Measurements from ENCODE around the gene DAGLA.
A peak's percentile ranks its signal among the peaks of the same experiment; 100 is the strongest.

DAGLA gene

DNA sequence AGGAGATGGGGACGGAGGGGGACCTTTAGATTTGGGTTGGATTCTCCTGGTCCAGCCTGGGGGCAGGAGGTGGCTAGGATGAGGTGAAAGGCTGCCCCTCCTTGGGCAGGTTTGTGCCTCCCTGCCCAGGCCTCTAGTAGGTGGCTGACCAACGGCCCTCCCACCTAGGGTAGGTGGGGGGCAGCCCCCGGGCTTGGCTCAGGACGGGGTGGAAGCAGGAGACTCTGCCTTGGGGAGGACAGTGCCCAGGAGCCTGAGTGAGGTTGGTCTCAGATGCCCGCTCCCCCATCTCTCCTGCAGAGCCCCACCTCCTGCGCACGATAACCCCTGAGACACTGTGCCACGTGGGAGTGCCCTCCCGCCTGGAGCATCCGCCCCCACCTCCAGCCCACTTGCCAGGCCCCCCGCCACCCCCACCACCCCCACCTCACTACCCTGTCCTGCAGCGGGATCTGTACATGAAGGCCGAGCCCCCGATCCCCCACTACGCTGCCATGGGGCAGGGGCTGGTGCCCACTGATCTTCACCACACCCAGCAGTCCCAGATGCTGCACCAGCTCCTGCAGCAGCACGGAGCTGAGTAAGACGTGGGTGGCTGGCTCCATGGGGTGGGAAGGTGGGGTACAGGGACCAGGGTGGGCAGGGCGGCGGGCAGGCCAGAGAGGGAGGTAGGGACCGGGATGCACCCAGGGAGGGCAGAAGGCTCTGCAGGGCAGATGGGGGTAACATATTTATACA, 89.9 kb downstream of the DAGLA start:
- no peak for DNase-seq

- no peak for DNase-seq
These were observed 91.2 kb downstream of the DAGLA start for GRCh38 chr11:61771195-61771894.

- DNase-seq = no peak
These were observed 91.8 kb downstream of the DAGLA start for GRCh38 chr11:61771985-61772455.

DNA sequence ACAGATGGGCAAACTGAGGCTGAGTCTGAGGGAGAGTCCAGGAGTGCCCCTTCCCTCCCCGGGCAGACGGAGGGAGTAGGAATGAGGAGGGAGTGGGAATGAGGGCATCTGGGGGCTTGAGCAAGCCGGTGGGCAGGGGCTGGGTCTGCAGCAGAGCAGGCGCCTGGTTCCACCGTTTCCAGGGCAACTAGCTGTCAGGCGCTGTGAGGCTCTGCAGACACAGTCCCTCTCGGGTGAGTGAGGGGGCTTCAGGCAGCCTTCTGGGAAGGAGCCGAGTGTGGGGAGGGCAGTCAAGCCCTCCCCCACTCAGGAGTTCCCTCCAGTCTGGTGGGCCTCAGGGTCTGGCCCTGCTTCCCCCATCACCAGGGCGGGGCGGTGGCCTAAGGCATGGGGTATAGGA, 93.2 kb downstream of the DAGLA start:
- no peak for DNase-seq

DNA sequence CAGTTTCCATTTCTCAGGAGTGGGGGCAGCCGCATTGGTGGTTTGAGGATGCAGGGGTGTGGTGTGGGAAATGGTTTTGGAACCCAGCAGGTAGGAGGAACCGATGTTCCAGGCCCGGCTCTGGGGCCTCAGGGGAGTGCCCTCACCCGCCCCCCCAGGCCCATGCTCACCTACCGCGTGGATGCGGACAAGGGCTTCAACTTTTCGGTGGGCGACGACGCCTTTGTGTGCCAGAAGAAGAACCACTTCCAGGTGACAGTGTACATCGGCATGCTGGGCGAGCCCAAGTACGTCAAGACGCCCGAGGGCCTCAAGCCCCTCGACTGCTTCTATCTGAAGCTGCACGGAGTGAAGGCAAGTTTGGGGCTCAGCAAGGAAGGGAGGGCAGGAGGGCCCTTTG, 93.6 kb downstream of the DAGLA start:
- DNase-seq = no peak

- no peak for DNase-seq
These were observed 94.2 kb downstream of the DAGLA start for GRCh38 chr11:61774411-61774810.

DNA sequence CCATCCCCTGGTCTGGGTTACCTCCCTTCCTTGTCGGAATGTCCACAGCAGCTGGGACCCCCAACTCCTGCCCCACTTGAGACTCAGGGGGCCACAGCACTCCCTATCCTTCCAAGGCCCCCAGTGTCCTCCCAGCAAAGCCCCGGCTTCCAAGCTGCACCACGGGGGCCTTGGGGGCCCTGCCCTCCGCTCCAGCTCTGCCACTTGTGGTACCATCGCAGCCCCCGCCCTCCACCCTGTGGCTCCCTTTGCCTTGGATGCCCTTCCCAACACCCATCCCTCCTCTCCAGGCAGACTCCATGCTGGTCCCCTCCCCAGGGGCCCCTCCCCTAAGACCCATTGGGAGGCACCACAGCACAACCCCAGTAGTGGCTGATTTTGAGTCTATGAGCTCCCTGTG, 94.9 kb downstream of the DAGLA start:
- no peak for DNase-seq

GRCh38 chr11:61775606-61776554, 95.7 kb downstream of the DAGLA start:
- DNase-seq = no peak

DNA sequence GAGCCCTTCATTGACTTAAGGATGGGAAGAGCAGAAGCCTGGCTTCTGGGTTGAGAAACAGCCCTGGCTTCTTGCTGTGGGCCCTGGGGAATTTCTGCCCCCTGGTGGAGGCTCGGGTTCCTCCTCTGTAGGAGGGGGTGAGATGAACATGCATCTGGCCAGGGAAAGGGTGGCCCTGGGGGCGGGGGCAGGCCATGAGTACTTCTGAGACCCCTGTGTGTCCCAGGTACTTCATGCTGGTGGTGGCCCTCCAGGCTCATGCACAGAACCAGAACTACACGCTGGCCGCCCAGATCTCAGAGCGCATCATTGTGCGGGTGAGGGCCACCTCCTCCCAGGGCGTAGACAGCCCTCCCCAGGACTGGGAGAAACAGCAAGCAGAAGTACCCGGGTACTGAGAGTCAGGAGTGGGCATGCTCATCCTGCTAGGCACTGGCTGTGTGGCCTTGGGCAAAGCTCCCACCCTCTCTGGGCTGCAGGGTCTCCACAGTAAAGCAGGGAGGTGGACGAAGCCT, 96.4 kb downstream of the DAGLA start:
- DNase-seq = peak; percentile 56

DNA sequence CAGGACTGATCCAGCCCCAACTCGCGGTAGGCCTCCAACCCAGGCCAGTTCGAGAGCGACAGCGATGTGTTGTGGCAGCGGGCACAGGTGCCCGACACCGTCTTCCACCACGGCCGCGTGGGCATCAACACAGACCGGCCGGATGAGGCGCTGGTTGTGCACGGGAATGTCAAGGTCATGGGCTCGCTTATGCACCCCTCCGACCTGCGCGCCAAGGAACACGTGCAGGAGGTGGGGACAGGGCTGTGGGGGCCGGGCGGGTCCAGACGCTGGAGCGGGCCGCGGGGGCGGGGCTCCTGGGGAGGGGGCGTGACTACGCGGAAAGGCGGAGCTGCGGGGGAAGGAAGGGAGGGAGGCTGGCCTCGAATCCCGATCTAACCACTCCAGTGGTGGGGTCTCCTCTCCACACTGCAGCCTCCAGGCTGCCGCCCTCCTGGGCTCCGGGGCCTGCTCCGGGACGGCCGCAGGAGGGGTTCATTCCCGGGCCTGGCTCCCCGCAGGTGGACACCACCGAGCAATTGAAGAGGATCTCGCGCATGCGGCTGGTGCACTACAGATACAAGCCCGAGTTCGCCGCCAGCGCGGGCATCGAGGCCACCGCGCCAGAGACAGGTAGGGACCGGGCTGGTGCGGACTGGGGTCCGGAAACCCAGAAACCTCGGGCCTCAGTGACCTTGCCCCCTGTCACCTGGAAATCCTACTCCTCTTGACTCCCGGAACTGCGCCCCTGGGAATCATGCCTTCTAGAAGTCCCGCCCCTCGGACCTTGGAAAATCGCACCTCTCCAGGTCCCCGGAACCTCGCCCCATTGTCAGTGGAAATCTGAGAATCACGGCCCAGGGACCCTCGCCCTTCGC, 97.3 kb downstream of the DAGLA start:
- DNase-seq = peak; percentile 72

DNA sequence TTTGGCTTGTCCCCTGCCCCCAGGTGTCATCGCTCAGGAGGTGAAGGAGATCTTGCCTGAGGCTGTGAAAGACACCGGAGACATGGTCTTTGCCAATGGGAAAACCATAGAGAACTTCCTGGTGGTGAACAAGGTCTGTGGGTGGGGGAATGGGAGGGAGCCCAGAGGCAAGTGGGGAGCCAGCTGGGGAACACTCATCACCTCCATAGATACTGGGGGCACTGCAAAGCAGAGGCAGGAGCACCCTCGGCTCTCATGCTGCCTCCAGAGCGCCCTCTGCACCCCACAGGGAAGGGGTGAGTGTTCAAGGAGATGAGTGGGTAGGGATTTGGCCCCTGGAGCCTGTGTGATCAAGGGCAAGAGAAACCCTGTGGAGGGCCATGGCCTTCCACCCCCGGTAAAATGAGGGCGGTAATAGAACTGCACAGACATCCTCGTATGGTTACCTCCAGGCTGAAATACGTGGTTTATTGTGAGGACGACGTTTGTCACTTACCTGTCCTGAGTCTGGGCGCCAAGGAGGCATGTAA, 98.2 kb downstream of the DAGLA start:
- no peak for DNase-seq

DNA sequence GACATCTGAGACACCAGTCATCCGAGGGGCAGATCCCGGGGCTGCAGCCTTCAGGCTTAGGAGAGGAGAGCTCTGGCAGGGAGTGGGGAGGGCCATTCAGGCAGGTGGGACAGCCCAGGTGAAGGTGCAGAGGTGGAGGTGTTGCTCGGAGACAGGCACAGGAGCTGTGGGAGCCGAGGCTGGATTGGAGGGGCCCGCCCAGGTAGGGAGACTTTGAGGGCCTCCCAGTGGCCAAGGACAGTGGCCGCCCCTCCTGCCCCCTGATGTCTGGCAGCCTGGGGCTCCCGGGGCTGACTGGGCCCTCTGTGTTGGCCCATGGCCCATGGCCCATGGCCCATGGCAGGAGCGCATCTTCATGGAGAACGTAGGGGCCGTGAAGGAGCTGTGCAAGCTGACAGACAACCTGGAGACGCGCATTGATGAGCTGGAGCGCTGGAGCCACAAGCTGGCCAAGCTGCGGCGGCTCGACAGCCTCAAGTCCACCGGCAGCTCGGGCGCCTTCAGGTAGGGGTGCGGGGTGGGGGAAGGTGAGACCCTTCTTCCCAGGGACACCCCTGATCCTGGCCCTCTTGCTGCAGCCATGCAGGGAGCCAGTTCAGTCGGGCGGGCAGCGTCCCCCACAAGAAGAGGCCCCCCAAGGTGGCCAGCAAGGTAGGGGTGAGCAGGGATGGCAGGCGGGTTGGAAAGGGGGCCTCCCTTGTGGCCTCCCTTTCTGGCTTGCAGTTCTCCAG, 98.9 kb downstream of the DAGLA start:
- DNase-seq = no peak

DNA sequence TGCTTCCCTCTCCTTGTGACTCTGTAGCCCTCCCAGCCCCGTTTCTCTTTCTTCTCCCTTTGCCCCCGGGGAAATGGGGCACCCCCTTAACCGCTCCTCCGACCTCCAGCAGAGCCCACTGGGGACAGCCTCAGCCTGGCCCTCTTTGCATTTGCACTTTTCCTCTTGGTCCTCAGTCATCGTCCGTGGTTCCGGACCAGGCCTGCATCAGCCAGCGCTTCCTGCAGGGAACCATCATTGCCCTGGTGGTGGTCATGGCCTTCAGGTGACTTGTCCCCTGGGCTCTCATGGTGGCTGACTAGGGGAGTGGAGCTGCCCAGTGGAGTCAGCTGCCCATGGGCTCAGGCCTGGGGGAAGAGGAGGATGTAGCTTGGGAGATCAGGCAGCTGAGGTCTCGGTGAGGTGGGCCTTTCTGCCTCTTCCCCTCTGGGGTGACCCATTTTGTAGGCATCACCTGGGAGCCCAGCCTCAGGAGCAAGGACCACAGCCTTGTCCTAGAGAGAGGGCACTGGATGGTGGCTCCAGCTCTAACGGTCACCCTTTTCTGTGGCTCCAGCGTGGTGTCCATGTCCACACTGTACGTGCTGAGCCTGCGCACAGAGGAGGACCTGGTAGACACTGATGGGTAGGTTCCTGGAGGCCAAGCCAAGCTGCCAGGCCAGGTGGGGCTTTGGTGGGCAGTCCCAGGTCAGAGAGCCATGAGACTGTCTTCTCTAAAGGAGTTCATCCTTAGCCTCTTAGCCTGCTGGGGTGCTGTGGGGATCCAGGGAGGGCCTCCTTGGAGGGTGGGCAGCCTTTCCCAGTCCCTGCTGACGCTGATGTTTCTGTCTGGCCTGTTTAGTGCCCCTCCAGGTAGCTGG, 99.7 kb downstream of the DAGLA start:
- no peak for DNase-seq

GRCh38 chr11:61780581-61781162, 100.5 kb downstream of the DAGLA start:
- DNase-seq = no peak

GRCh38 chr11:61781585-61781984, 101.4 kb downstream of the DAGLA start:
- no peak for DNase-seq

GRCh38 chr11:61782299-61782698, 102.1 kb downstream of the DAGLA start:
- DNase-seq = no peak

DNA sequence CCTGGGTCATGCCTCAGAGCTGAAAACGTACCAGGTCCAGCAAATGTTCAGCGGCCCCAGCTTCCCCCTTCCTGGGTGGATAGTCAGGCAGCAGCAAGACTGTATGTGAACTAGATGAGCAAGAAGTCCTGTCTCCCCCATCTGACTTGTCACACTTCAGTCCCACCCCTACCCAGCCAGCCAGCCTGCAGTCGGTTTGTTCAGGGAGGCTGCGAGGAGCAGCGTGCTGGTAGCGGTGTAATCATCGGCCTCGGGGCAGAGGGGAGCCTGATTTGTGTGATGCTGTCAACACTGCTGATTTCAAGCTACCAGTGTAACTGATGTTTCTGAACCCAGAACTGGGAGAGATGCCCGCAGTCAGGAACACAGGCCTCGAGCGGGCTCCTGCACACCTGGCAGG, 102.7 kb downstream of the DAGLA start:
- DNase-seq = no peak

- DNase-seq = no peak
These were observed 103.7 kb downstream of the DAGLA start for GRCh38 chr11:61783717-61784505.

DNA sequence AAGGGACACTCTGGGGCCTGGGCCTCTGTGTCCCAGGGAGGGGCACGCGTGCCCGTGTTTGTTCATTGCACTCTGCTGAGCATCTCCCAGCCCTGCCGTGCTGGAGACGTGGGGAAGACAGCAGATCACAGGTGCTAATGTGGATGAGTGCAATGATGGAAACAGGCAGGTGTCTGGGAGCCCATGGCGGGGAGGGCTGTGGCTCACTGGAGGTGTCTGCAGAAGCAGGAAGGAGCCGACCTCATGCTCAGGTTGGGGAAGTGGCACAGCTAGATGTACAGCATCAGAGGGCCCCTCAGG, 104.3 kb downstream of the DAGLA start:
- DNase-seq = no peak
